SU-DHL-6 (cell line): Measurements from ENCODE around the gene TK1.

Experiments used
- CTCF ChIP-seq: fragments of 200-600 bp; sonication (generic); IDR thresholded peaks from one replicate; pipeline ENCODE4 v1.5.1; 2017; ENCODE audit warnings: antibody characterized with exemption, mild to moderate bottlenecking, low read length, moderate library complexity; ENCODE audit not compliant: insufficient read depth, poor library complexity, severe bottlenecking
- EZH2phosphoT487 ChIP-seq: fragments of 200-600 bp; sonication (generic), shearing (Covaris generic); conservative IDR thresholded peaks from 2 replicates; pipeline ENCODE4 v1.6.1; 2018; ENCODE audit warnings: mild to moderate bottlenecking, antibody characterized with exemption, low read length, moderate library complexity, mixed read lengths

DNA sequence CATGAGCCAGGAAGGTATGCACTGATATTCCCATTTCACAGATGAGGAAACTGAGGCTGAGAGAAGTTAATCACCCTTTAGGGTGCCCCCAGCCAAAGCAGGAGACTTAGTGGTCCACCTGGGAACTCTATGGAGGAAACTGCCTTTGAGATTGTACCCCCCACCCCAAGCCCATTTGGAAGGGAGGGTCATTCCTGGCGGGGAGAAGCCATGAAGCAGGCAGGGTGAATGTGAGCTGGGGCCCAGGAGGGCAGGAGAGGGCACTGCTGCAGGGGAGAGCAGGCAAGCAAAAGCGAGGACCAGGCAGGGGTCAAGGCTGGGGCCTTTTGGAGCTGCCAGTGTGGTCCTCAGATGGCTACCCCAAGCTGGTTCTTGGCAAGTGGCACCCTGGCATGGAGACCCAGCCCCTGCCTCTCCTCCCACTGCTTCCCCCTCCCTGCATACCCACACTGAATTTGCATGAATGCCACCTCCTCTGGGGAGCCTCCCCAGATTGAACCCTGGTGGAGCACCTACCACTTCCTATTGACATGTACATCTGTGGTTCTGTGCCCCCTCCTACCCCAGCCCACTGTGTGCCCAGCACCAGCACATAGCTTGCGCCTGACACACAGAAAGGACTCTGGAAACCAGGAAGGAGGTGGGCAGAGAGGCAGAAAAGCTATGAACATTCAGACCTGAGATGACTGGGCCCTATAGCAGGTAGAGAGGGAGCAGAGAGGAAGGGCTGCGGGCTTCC lies 57.3 kb downstream of the TK1 start:
- TF ChIP-seq CTCF = no peak
- no peak for TF ChIP-seq EZH2phosphoT487
